Pancreas (tissue), 10 donors: ENCODE measurements around the gene NUDT13. TPM values are rescaled to one million over a fixed set of nuclear protein-coding genes. Genes with fewer than 3 reads are reported as not detected.
A peak's percentile ranks its signal among the peaks of the same experiment; 100 is the strongest.

ENCODE experiments used
- ATAC-seq, 4 donors: fragments of 200-7000 bp; cut with Tn5 transposase; one replicate each; pipeline versions ENCODE4 v1.8.0 to v1.9.1; 2020; ENCODE audit warnings: mild to moderate bottlenecking in 4 of 4, moderate library complexity in 4 of 4
- DNase-seq, 6 donors: peaks; one replicate each; pipeline ENCODE4 v3.0.0-alpha.2; 2020
- FAIRE-seq: peaks from 2 replicates; lab custom pipeline; 2012; peaks lifted over from hg19 to GRCh38; lab: Jason Lieb, UNC
- H3K27ac ChIP-seq, 4 donors: fragments of 200-600 bp; sonication (generic); 1 replicate in 3 of 4; 2 replicates in 1 of 4; pipeline versions ENCODE4 v1.5.0 to v1.8.0; 2020
- H3K27me3 ChIP-seq, 4 donors: fragments of 200-600 bp; one replicate each; pipeline ENCODE4 v1.8.0; 2021
- H3K36me3 ChIP-seq, 3 donors: fragments of 200-600 bp; sonication (generic) in 1 of 3; one replicate each; pipeline versions ENCODE4 v1.5.0 to v1.8.0; 2020 to 2021
- H3K4me1 ChIP-seq, 3 donors: fragments of 200-600 bp; one replicate each; pipeline ENCODE4 v1.8.0; 2021
- H3K4me3 ChIP-seq, 4 donors: fragments of 200-600 bp; sonication (generic) in 2 of 4; one replicate each; pipeline versions ENCODE4 v1.5.0 to v1.8.0; 2020 to 2021
- H3K9me3 ChIP-seq, 4 donors: fragments of 200-600 bp; one replicate each; pipeline ENCODE4 v1.8.0; 2021
- CTCF ChIP-seq, 4 donors: fragments of 200-600 bp; sonication (generic) in 3 of 4; IDR thresholded peaks; one replicate each; pipeline versions ENCODE4 v1.5.0 to v1.8.0; 2021; ENCODE audit warnings: antibody characterized with exemption in 4 of 4
- WGBS, 2 donors: extraction: QIAGEN DNeasy Blood & Tissue Kit; methylation state at CpG; one replicate each; pipeline ENCODE4 v1.1.7; 2013; 5-methylcytosine and 5-hydroxymethylcytosine counted together
- intact Hi-C, 3 donors: fragments of 100-400 bp; cut with DNase I; formaldehyde crosslinking; loops; one replicate each; pipeline versions ENCODE4 v1.11.1 to v1.14.2; 2022
- polyA plus RNA-seq, 2 donors: library from polyadenylated mRNA; stranded (reverse); fragments of 200-250 nt; gene quantifications; one replicate each; pipeline ENCODE4 v1.2.3, GENCODE V29; 2013
- total RNA-seq, 6 donors: library from RNA; stranded (reverse); fragmentation: NEBNext Ultra II Directional in 4 of 6; extraction: Animal tissue kit (Norgen Biotek cat#: 25700) in 4 of 6; gene quantifications; one replicate each; pipeline versions ENCODE4 v1.2.1 to v1.2.4, GENCODE V29; 2021 to 2023
- donor health status: healthy with polysubstance abuse.
- donor health status: DM: no; HTN: no; CAD: no; lungs with moderate emphysema.
- donor health status: DM: no; HTN: no; CAD: no.
- donor health status: control.
- donor health status: control.
- donor health status: Bipolar disorder and iron deficiency.
- donor health status: DM: yes; HTN: yes; CAD: no.
- donor health status: DM: no; HTN: no; CAD: no.
- donor health status: DM: no; HTN: no; CAD: no.
- donor health status: DM: yes; HTN: yes; CAD: no.

Gene NUDT13
- total and polyA plus RNA-seq, 8 donors: 0.95 to 2.4 (median 1.3) TPM

GRCh38 chr10:73167458-73167782 lies 57.2 kb downstream of the NUDT13 start:
- H3K4me3 ChIP-seq: peak overlapping the region; percentile 58 to 81 (median 73)
- WGBS, 2 donors: 5% methylated on average over 5 of the region's 5 CpGs
- H3K4me1 ChIP-seq: peaks cover 0 to 21% (median 16%) of the 10 kb centered on the region in 3 donors
- no peaks in the 10 kb centered on the region for H3K36me3 ChIP-seq
- FAIRE-seq (no peak), ATAC-seq (no peak), DNase-seq (no peak)
- no peaks in the 10 kb centered on the region for H3K9me3 ChIP-seq
- no peaks in the 10 kb centered on the region for H3K27me3 ChIP-seq
- peak overlapping the region; percentile 78 to 93 (median 90) for H3K27ac ChIP-seq
- intact Hi-C loops: no loop called here
- TF ChIP-seq CTCF (IDR thresholded peaks at IDR 0.05): no peak

GRCh38 chr10:73167783-73168464 lies 57.7 kb downstream of the NUDT13 start, which contains the start of the genes ECD and FAM149B1:
Gene ECD (minus strand): TSS chr10:73168008. CDS start chr10:73163937, 4,071 bp downstream.
Gene FAM149B1 (plus strand): TSS chr10:73168119. CDS start chr10:73168340, 221 bp downstream.
- no peak for FAIRE-seq
- H3K4me1 ChIP-seq: peaks cover 0 to 21% (median 16%) of the 10 kb centered on the region in 3 donors
- WGBS, 2 donors: 0 to 1% methylated on average over 38 to 49 of the region's 49 CpGs

GRCh38 chr10:73168465-73168803 lies 58.2 kb downstream of the NUDT13 start:
- intact Hi-C loops: no loop called here

More at GRCh38 chr10:73167783-73168464, 57.7 kb downstream of the NUDT13 start, which contains the start of the genes ECD and FAM149B1:
- DNase-seq: peak; percentile 86 to 96 (median 92)
- Histone ChIP-seq H3K4me3 (peak within 1 kb of the TSS; percentile 58 to 81 (median 73)), H3K9me3 (no peaks in the 10 kb centered on the region), H3K36me3 (no peaks in the 10 kb centered on the region), H3K27me3 (no peaks in the 10 kb centered on the region), H3K27ac (peak within 1 kb of the TSS; percentile 78 to 93 (median 90))
- ATAC-seq: peak; percentile 97 to 99 (median 99)
- intact Hi-C loops: no loop called here
- TF ChIP-seq CTCF (IDR thresholded peaks at IDR 0.05): no peak

DNA sequence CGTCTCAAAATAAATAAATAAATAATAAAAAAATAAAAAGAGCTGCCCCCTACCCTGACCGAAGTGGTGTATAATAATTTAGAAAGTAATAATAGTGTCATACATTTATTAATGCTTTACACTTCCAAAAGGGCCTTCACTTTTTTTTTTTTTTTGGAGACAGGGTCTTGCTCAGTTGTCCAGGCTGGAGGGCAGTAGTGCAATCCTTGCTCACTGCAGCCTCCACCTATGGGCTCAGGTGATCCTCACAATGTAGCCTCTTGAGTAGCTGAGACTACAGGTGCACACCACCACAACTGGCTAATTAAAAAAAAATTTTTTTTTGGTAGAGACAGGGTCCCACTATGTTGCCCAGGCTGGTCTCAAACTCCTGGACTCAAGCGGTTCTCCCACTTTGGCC lies 59.1 kb downstream of the NUDT13 start:
- H3K4me1 ChIP-seq: peaks cover 0 to 21% (median 12%) of the 10 kb centered on the region in 3 donors
- FAIRE-seq (no peak), DNase-seq (no peak), ATAC-seq (no peak)
- H3K9me3 ChIP-seq: no peaks in the 10 kb centered on the region
- no peaks in the 10 kb centered on the region for H3K36me3 ChIP-seq
- intact Hi-C loops: no loop called here
- no peak overlapping the region for H3K4me3 ChIP-seq
- no peak for TF ChIP-seq CTCF (IDR thresholded peaks at IDR 0.05)
- no peaks in the 10 kb centered on the region for H3K27me3 ChIP-seq
- no peak overlapping the region for H3K27ac ChIP-seq
- WGBS, 2 donors: 91 to 94% methylated on average over 3 of the region's 3 CpGs

More at GRCh38 chr10:73168465-73168803, 58.2 kb downstream of the NUDT13 start:
- Histone ChIP-seq H3K4me1 (peaks cover 0 to 21% (median 13%) of the 10 kb centered on the region in 3 donors), H3K27me3 (no peaks in the 10 kb centered on the region), H3K9me3 (no peaks in the 10 kb centered on the region), H3K36me3 (no peaks in the 10 kb centered on the region), H3K4me3 (peak overlapping the region; percentile 58 to 81 (median 73)), H3K27ac (peak overlapping the region; percentile 78 to 93 (median 90))
- 0% methylated on average over 6 of the region's 6 CpGs for WGBS, 2 donors
- no peak for TF ChIP-seq CTCF (IDR thresholded peaks at IDR 0.05)
- FAIRE-seq (no peak), ATAC-seq (peak in 2 of 4 donors; percentile 27 to 32), DNase-seq (no peak)

DNA sequence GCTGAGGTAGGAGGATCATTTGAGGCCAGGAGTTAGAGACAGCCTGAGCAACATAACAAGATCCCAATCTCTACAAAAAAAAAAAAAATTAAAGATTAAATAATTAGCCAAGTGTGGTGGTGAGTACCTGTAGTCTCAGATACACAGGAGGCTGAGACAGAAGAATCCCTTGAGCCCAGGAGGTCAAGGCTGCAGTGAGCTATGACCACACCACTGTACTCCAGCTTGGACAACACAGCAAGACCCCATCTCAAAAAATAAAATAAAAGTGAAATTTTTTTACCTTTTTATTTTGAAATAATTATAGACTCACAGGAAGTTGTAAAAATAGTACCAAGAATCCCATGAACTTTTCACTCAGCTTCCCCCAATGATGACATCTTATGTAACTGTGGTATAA lies 62.6 kb downstream of the NUDT13 start:
- no peak for DNase-seq

More for the DNA sequence above, 62.6 kb downstream of the NUDT13 start:
- peaks cover 0 to 11% (median 5%) of the 10 kb centered on the region in 3 donors for H3K4me1 ChIP-seq
- peaks cover 0 to 4% (median 0%) of the 10 kb centered on the region in 3 donors for H3K36me3 ChIP-seq
- TF ChIP-seq CTCF (IDR thresholded peaks at IDR 0.05): no peak
- H3K4me3 ChIP-seq: no peak overlapping the region
- no peaks in the 10 kb centered on the region for H3K27me3 ChIP-seq
- no peak overlapping the region for H3K27ac ChIP-seq
- ATAC-seq (no peak), FAIRE-seq (no peak)
- intact Hi-C loops: no loop called here
- no peaks in the 10 kb centered on the region for H3K9me3 ChIP-seq
